OCI-LY1 (cell line): ENCODE results near the gene GAL3ST1.

Experiments used
- CTCF ChIP-seq: fragments of 200-600 bp; sonication (generic), shearing (Covaris generic); IDR thresholded peaks from 2 replicates; pipeline ENCODE4 v1.5.1; 2017; ENCODE audit warnings: mild to moderate bottlenecking, antibody characterized with exemption, low read length, moderate library complexity, mixed read lengths
- EZH2 ChIP-seq: fragments of 200-600 bp; sonication (generic), shearing (Covaris generic); IDR thresholded peaks from 2 replicates; pipeline ENCODE4 v1.8.0; 2017; ENCODE audit warnings: borderline replicate concordance, mixed run types, mild to moderate bottlenecking, antibody characterized with exemption, low read length, moderate library complexity, mixed read lengths

- no peak for TF ChIP-seq EZH2
- TF ChIP-seq CTCF: no peak
Observed at GRCh38 chr22:30538280-30538679, 36.2 kb downstream of the GAL3ST1 start.
